Activated B cell treated with CpG ODN at 0.5 μM for 24 hours (primary cell): ENCODE measurements around the gene LPP. TPM values are rescaled to one million over a fixed set of nuclear protein-coding genes. Genes with fewer than 3 reads are reported as not detected.

Experiments used
- ATAC-seq: fragments of 200-7000 bp; cut with Tn5 transposase; one replicate; pipeline ENCODE4 v1.10.0; 2021; ENCODE audit warnings: low read depth, mild to moderate bottlenecking, moderate library complexity
- CTCF ChIA-PET: fragments of 350-600 bp; sonication (Branson Sonifier 250); formaldehyde crosslinking; loops from one replicate; lab custom pipeline; 2021; ENCODE audit warnings: antibody characterized with exemption; lab: Charles Lee
- POLR2A ChIA-PET: fragments of 350-600 bp; sonication (Branson Sonifier 250); formaldehyde crosslinking; loops from one replicate; lab custom pipeline; 2021; ENCODE audit warnings: antibody characterized with exemption; lab: Charles Lee
- DNase-seq: peaks from one replicate; pipeline ENCODE4 v3.0.0; 2022
- H3K27ac Mint-ChIP-seq: one replicate; pipeline ENCODE4 v1.8.0; 2020; ENCODE audit warnings: mixed read lengths
- H3K27me3 Mint-ChIP-seq: one replicate; pipeline ENCODE4 v1.8.0; 2021; ENCODE audit warnings: mixed read lengths
- H3K36me3 Mint-ChIP-seq: one replicate; pipeline ENCODE4 v1.8.0; 2021; ENCODE audit warnings: low read depth, mixed read lengths
- H3K4me1 Mint-ChIP-seq: one replicate; pipeline ENCODE4 v1.8.0; 2021; ENCODE audit warnings: mixed read lengths
- H3K4me3 Mint-ChIP-seq: one replicate; pipeline ENCODE4 v1.8.0; 2020; ENCODE audit warnings: mild to moderate bottlenecking, mixed read lengths
- H3K9me3 Mint-ChIP-seq: one replicate; pipeline ENCODE4 v1.8.0; 2020; ENCODE audit warnings: mixed read lengths
- intact Hi-C: fragments of 100-400 bp; cut with micrococcal nuclease; formaldehyde crosslinking; loops from one replicate; pipeline ENCODE4 v1.15.1; 2024
- total RNA-seq: library from RNA; stranded (reverse); gene quantifications from 2 replicates; pipeline ENCODE4 v1.2.3, GENCODE V29; 2022
- TF ChIP-seq, protein P1 (sequence below): fragments of 200-600 bp; IDR thresholded peaks from one replicate; pipeline ENCODE4 v1.8.0; 2022; ENCODE audit warnings: antibody characterized with exemption, mild to moderate bottlenecking

The LPP gene
- total RNA-seq, 1 donor from 2014 or later: 60.1 TPM

DNA sequence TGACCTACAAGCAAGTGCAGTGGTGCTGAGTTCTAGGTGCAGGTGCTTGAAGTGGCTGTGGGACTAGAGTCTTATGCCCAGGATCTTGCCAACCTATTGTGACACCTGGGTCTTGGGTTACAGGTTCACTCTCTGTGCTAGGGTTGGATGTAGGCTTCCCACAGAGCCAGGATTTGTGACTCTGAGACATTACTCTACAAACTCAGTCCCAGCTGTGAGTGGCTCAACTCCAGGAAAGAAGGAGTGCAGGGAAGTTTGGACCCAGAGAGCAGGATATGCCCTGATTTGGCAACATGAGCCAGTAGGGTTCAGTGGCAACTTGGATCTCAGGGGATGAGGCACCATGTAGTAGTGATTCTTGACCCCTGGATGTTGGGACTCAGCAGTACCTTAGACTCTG is 182.2 kb downstream of the LPP start:
- ChIA-PET POLR2A (interaction anchor here (0.6 kb wide), 1 partner anchor 591 kb away, joined by 8 read pairs; the partner anchor contains the start of gene BCL6), CTCF (no interaction called here)
- Mint-ChIP-seq H3K27ac (no peak overlapping the region), H3K27me3 (no peaks in the 10 kb centered on the region), H3K9me3 (no peaks in the 10 kb centered on the region), H3K36me3 (peaks cover 1% of the 10 kb centered on the region), H3K4me3 (no peak overlapping the region), H3K4me1 (peaks cover 36% of the 10 kb centered on the region)
- DNase-seq: no peak
- ATAC-seq: no peak
- intact Hi-C loops: loop anchor here (2.0 kb wide), 1 partner anchor 13 kb away; no protein-coding TSS in a partner anchor
- TF ChIP-seq, protein P1, sequence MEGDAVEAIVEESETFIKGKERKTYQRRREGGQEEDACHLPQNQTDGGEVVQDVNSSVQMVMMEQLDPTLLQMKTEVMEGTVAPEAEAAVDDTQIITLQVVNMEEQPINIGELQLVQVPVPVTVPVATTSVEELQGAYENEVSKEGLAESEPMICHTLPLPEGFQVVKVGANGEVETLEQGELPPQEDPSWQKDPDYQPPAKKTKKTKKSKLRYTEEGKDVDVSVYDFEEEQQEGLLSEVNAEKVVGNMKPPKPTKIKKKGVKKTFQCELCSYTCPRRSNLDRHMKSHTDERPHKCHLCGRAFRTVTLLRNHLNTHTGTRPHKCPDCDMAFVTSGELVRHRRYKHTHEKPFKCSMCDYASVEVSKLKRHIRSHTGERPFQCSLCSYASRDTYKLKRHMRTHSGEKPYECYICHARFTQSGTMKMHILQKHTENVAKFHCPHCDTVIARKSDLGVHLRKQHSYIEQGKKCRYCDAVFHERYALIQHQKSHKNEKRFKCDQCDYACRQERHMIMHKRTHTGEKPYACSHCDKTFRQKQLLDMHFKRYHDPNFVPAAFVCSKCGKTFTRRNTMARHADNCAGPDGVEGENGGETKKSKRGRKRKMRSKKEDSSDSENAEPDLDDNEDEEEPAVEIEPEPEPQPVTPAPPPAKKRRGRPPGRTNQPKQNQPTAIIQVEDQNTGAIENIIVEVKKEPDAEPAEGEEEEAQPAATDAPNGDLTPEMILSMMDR: no peak

DNA sequence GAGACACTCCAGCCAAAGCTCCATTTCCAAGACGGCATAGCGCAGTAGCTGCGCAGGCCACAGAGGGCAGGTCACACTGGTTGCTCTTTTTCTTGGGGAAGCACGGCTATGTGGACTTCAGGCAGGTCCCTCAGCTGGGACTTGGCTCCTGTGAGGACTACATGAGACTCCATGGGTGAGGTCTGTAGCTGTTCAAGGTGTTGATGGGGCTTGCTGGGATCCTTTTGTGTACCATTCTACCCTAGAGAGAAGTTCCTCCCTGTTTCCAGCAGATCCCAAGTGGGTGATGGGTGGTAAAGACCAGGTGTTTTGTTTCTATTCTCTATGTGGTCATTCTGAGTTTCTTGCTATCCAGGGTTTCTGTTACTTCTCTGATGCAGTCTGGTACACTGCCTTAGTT is 183.3 kb downstream of the LPP start:
- no peaks in the 10 kb centered on the region for H3K9me3 Mint-ChIP-seq
- POLR2A ChIA-PET: interaction anchor here (0.8 kb wide), 1 partner anchor 369 kb away, joined by 3 read pairs; no protein-coding TSS in a partner anchor

DNA sequence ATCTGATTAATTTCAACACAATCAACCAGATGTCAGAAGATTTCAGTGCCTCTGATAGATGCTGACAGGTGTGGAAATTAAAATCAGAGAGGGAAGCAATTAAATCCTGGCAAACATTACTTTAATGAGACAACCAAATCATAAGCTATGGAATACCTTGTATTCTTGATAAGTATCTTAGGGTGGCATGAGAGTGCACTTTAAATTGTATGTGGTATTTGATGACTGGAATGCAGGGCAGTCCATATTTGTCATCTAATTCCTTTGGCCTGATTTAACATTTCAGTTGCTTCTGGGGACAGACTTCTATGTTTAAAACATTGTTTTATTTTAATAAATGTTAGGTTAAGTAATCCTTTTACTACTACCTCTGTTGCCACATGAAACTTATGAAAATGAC is 184.1 kb downstream of the LPP start:
- no peaks in the 10 kb centered on the region for H3K9me3 Mint-ChIP-seq
- peaks cover 1% of the 10 kb centered on the region for H3K36me3 Mint-ChIP-seq
- H3K4me3 Mint-ChIP-seq: no peak overlapping the region
- H3K4me1 Mint-ChIP-seq: peaks cover 43% of the 10 kb centered on the region
- ATAC-seq (no peak), DNase-seq (no peak)
- POLR2A ChIA-PET: interaction anchor here (2.6 kb wide), 1 partner anchor 593 kb away, joined by 12 read pairs; the partner anchor contains the start of gene BCL6
- CTCF ChIA-PET: interaction anchor here (1.1 kb wide), 1 partner anchor 15 kb away, joined by 3 read pairs; no protein-coding TSS in a partner anchor
- intact Hi-C loops: no loop called here
- H3K27me3 Mint-ChIP-seq: no peaks in the 10 kb centered on the region
- TF ChIP-seq, protein P1: no peak
- H3K27ac Mint-ChIP-seq: no peak overlapping the region

More for the DNA sequence above, 183.3 kb downstream of the LPP start:
- CTCF ChIA-PET: interaction anchor here (1.1 kb wide), 1 partner anchor 14 kb away, joined by 3 read pairs; no protein-coding TSS in a partner anchor
- H3K4me3 Mint-ChIP-seq: no peak overlapping the region
- DNase-seq: no peak
- no peak overlapping the region for H3K27ac Mint-ChIP-seq
- no peak for ATAC-seq
- TF ChIP-seq, protein P1: no peak
- H3K36me3 Mint-ChIP-seq: peaks cover 1% of the 10 kb centered on the region
- intact Hi-C loops: loop anchor here (2.0 kb wide), 1 partner anchor 14 kb away; no protein-coding TSS in a partner anchor
- H3K27me3 Mint-ChIP-seq: no peaks in the 10 kb centered on the region
- H3K4me1 Mint-ChIP-seq: peaks cover 41% of the 10 kb centered on the region

DNA sequence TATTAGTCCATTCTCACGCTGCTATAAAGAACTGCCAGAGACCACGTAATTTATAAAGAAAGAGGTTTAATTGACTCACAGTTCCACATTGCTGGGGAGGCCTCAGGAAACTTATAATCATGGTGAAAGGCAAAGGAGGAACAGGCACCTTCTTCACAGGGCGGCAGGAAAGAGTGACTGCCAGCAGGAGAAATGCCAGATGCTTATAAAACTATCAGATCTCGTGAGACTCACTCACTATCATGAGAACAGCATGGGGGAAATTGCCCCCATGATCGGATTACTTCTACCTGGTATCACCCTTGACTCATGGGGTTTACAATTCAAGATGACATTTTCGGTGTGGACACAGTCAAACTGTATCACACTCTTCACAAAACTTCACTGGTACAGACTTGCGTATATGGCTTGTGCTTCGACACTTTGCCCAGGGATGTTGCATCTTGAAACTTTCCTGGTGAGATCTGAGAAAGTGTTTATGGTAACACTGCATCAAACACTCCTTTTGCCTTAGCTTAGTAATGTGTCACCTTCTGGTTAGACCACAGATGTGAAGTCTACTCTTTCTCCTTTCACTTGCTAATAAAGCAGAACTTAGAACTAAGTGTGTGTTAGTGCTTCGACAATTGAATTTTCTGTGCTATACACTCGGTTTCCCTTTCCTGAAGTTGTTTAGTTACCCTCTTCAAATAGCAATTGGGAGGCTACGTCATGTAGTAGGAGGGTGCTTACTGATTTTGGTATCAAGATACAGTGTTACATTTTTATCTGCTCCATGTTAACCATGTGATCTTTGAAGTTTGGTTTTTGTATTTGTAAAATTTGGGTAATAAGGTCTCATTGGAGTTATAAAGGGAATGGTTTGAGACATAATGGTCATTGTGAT is 185.7 kb downstream of the LPP start:
- peaks cover 49% of the 10 kb centered on the region for H3K4me1 Mint-ChIP-seq
- peak overlapping the region; percentile 87 for H3K27ac Mint-ChIP-seq
- intact Hi-C loops: no loop called here
- DNase-seq (no peak), ATAC-seq (peak; percentile 87)
- H3K4me3 Mint-ChIP-seq: peak overlapping the region; percentile 55
- TF ChIP-seq, protein P1: no peak
- POLR2A ChIA-PET: interaction anchor here (0.7 to 2.6 kb wide), 8 partner anchors 9 to 1326 kb away, joined by 3 to 12 read pairs (median 4); partner anchors contain the start of gene BCL6
- H3K36me3 Mint-ChIP-seq: peaks cover 1% of the 10 kb centered on the region
- no peaks in the 10 kb centered on the region for H3K9me3 Mint-ChIP-seq
- CTCF ChIA-PET: interaction anchor here (1.0 kb wide), 1 partner anchor 28 kb away, joined by 4 read pairs; no protein-coding TSS in a partner anchor
- no peaks in the 10 kb centered on the region for H3K27me3 Mint-ChIP-seq

DNA sequence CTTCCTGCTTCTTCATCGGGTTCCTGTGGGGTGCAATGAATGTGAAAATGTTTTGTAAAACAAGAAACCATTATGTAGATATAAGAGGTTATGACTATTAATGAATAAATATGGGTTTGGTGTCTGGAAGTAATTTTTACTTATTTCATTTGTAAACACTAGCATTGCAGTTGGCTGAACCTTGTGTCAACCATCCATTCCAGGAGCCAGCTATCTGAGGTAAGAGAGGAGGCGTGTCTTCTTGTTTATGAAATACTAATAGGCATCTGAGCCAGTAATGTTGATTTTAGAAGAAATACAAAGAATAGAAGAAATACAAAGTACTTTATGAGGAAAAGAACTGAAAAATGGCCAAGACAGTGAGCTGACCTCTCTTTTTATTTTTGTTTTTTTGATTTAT is 187.5 kb downstream of the LPP start:
- TF ChIP-seq, protein P1: no peak
- Mint-ChIP-seq H3K27me3 (no peaks in the 10 kb centered on the region), H3K4me1 (peaks cover 57% of the 10 kb centered on the region), H3K36me3 (no peaks in the 10 kb centered on the region), H3K9me3 (no peaks in the 10 kb centered on the region), H3K4me3 (no peak overlapping the region), H3K27ac (no peak overlapping the region)
- no peak for DNase-seq
- intact Hi-C loops: no loop called here
- ChIA-PET POLR2A (interaction anchor here (2.1 kb wide), 1 partner anchor 10 kb away, joined by 6 read pairs; no protein-coding TSS in a partner anchor), CTCF (no interaction called here)
- ATAC-seq: no peak
